Panc1 (cell line): ENCODE data around the gene PXYLP1. TPM values are rescaled to one million over a fixed set of nuclear protein-coding genes. Genes with fewer than 3 reads are reported as not detected.

Source experiments
- ATAC-seq: fragments of 200-7000 bp; cut with Tn5 transposase; 2 replicates; pipeline ENCODE4 v1.9.1; 2020; ENCODE audit warnings: mild to moderate bottlenecking, moderate library complexity
- BruUV-seq: library from RNA; stranded (reverse); fragments of 400-500 nt; replicated peaks from 2 replicates; lab custom pipeline; 2021; lab: Mats Ljungman, UMichigan
- CTCF ChIA-PET: fragments of 300-600 bp; sonication (Branson Sonifier 250); formaldehyde crosslinking; loops from one replicate; lab custom pipeline; 2022; ENCODE audit warnings: antibody characterized with exemption; lab: Charles Lee
- POLR2A ChIA-PET: fragments of 300-600 bp; sonication (Branson Sonifier 250); formaldehyde crosslinking; loops from one replicate; lab custom pipeline; 2022; ENCODE audit warnings: antibody characterized with exemption; lab: Charles Lee
- DNase-seq: peaks from one replicate; pipeline ENCODE4 v3.0.0-alpha.2; 2010; ENCODE audit warnings: low read depth, low spot score
- H3K27ac ChIP-seq: 2 replicates; pipeline ENCODE4 v1.5.1; 2011; ENCODE audit warnings: mild to moderate bottlenecking, low read length, inconsistent platforms
- H3K27me3 ChIP-seq: fragments of 200-500 bp; sonication (Bioruptor generic); 2 replicates; pipeline ENCODE4 v1.6.0; 2014; ENCODE audit warnings: low read length, inconsistent platforms; ENCODE audit not compliant: control insufficient read depth, insufficient read depth
- H3K36me3 ChIP-seq: fragments of 200-500 bp; sonication (Bioruptor generic); 2 replicates; pipeline ENCODE4 v1.5.1; 2014; ENCODE audit warnings: inconsistent platforms, mild to moderate bottlenecking, low read length, moderate library complexity; ENCODE audit not compliant: control insufficient read depth, insufficient read depth
- H3K4me1 ChIP-seq: 2 replicates; pipeline ENCODE4 v1.5.1; 2011; ENCODE audit warnings: inconsistent platforms, mild to moderate bottlenecking, low read length, moderate library complexity; ENCODE audit not compliant: control insufficient read depth, insufficient read depth
- H3K4me3 ChIP-seq, 2 experiments: 2 replicates each; pipeline ENCODE4 v1.5.1; 2011 to 2012; ENCODE audit warnings: low read depth in 2 of 2, low read length in 2 of 2, mild to moderate bottlenecking in 2 of 2, inconsistent platforms in 1 of 2, moderate library complexity in 1 of 2
- H3K9me3 ChIP-seq: fragments of 200-500 bp; sonication (Bioruptor generic); 2 replicates; pipeline ENCODE4 v1.5.1; 2014; ENCODE audit warnings: low read depth, mild to moderate bottlenecking, inconsistent platforms, low read length, moderate library complexity; ENCODE audit not compliant: control insufficient read depth, insufficient read depth
- POLR2AphosphoS5 ChIP-seq: IDR thresholded peaks from 2 replicates; pipeline ENCODE4 v1.6.1; 2012; ENCODE audit warnings: mild to moderate bottlenecking, low read depth, low read length, moderate library complexity
- SIN3A ChIP-seq: IDR thresholded peaks from 2 replicates; pipeline ENCODE4 v1.6.1; 2012; ENCODE audit warnings: low read depth, mild to moderate bottlenecking, low read length, moderate library complexity, borderline replicate concordance; ENCODE audit not compliant: insufficient read depth
- TCF7L2 ChIP-seq: IDR thresholded peaks from 2 replicates; pipeline ENCODE4 v1.6.1; 2011; ENCODE audit warnings: mild to moderate bottlenecking, low read depth, low read length, inconsistent platforms
- in situ Hi-C: cut with HindIII; loops from 2 replicates; pipeline ENCODE4 v1.10.0; 2016; ENCODE audit warnings: low sequenced_read_pairs, low pct_unique_long_range_greater_than_20kb
- intact Hi-C: fragments of 100-400 bp; cut with micrococcal nuclease; formaldehyde crosslinking; loops from one replicate; pipeline ENCODE4 v1.10.0; 2022; ENCODE audit not compliant: unreplicated experiment
- total RNA-seq: library from RNA; stranded (reverse); gene quantifications from one replicate; pipeline ENCODE4 v1.2.1, GENCODE V29; 2021; ENCODE audit not compliant: unreplicated experiment
- TF ChIP-seq, protein P1 (sequence below): fragments of 450-650 bp; IDR thresholded peaks from 2 replicates; pipeline ENCODE4 v1.5.1; 2017; ENCODE audit warnings: mild to moderate bottlenecking
- TF ChIP-seq, protein P2 (sequence below), 2 experiments: IDR thresholded peaks; 2 replicates each; pipeline ENCODE4 v1.6.1; 2011 to 2012; ENCODE audit warnings: low read depth in 2 of 2, control low read depth in 1 of 2, low read length in 1 of 2, mild to moderate bottlenecking in 1 of 2, moderate library complexity in 1 of 2; ENCODE audit not compliant: insufficient read depth in 1 of 2

PXYLP1 gene
- total RNA-seq, 1 experiment from 2014 or later = 1.4 TPM

DNA sequence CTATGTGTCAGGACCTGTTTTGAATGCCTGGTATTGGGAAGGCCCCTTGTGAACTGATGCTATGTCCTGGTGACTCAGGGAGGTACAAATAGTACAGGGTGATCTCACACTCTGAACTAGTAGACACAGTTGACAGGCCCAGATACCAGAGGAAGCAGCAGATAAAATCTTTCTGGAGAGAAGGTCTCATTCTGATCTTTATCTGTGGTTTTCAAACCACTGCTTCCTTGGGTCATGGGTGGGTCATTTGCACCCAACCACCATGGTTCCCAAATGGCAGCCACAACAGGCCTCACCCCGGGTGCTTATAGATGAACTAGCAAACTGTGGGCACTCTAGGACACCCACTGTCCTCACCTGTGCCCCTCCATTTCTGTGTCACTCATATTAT lies 43.4 kb downstream of the PXYLP1 start:
- no peaks in the 10 kb centered on the region for H3K4me1 ChIP-seq
- CTCF ChIA-PET = no interaction called here
- H3K27ac ChIP-seq = no peak overlapping the region
- no peaks in the 10 kb centered on the region for H3K9me3 ChIP-seq
- BruUV-seq = no TSS peak
- in situ Hi-C loops = no loop called here
- no peaks in the 10 kb centered on the region; the same call in 1 of the 2 replicates for H3K27me3 ChIP-seq
- H3K36me3 ChIP-seq = no peaks in the 10 kb centered on the region
- H3K4me3 ChIP-seq = no peak overlapping the region
- intact Hi-C loops = no loop called here
- DNase-seq (no peak), ATAC-seq (no peak)
- TF ChIP-seq TCF7L2 = no peak
- no peak for TF ChIP-seq POLR2AphosphoS5
- TF ChIP-seq, protein P1, sequence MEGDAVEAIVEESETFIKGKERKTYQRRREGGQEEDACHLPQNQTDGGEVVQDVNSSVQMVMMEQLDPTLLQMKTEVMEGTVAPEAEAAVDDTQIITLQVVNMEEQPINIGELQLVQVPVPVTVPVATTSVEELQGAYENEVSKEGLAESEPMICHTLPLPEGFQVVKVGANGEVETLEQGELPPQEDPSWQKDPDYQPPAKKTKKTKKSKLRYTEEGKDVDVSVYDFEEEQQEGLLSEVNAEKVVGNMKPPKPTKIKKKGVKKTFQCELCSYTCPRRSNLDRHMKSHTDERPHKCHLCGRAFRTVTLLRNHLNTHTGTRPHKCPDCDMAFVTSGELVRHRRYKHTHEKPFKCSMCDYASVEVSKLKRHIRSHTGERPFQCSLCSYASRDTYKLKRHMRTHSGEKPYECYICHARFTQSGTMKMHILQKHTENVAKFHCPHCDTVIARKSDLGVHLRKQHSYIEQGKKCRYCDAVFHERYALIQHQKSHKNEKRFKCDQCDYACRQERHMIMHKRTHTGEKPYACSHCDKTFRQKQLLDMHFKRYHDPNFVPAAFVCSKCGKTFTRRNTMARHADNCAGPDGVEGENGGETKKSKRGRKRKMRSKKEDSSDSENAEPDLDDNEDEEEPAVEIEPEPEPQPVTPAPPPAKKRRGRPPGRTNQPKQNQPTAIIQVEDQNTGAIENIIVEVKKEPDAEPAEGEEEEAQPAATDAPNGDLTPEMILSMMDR = no peak
- TF ChIP-seq, protein P2, sequence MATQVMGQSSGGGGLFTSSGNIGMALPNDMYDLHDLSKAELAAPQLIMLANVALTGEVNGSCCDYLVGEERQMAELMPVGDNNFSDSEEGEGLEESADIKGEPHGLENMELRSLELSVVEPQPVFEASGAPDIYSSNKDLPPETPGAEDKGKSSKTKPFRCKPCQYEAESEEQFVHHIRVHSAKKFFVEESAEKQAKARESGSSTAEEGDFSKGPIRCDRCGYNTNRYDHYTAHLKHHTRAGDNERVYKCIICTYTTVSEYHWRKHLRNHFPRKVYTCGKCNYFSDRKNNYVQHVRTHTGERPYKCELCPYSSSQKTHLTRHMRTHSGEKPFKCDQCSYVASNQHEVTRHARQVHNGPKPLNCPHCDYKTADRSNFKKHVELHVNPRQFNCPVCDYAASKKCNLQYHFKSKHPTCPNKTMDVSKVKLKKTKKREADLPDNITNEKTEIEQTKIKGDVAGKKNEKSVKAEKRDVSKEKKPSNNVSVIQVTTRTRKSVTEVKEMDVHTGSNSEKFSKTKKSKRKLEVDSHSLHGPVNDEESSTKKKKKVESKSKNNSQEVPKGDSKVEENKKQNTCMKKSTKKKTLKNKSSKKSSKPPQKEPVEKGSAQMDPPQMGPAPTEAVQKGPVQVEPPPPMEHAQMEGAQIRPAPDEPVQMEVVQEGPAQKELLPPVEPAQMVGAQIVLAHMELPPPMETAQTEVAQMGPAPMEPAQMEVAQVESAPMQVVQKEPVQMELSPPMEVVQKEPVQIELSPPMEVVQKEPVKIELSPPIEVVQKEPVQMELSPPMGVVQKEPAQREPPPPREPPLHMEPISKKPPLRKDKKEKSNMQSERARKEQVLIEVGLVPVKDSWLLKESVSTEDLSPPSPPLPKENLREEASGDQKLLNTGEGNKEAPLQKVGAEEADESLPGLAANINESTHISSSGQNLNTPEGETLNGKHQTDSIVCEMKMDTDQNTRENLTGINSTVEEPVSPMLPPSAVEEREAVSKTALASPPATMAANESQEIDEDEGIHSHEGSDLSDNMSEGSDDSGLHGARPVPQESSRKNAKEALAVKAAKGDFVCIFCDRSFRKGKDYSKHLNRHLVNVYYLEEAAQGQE (IDR thresholded peaks at IDR 0.05; ENCODE audit: insufficient read depth in 1 of 2, low read depth in 2 of 2, low read length in 1 of 2) = no peak
- TF ChIP-seq SIN3A = no peak
- POLR2A ChIA-PET = no interaction called here

DNA sequence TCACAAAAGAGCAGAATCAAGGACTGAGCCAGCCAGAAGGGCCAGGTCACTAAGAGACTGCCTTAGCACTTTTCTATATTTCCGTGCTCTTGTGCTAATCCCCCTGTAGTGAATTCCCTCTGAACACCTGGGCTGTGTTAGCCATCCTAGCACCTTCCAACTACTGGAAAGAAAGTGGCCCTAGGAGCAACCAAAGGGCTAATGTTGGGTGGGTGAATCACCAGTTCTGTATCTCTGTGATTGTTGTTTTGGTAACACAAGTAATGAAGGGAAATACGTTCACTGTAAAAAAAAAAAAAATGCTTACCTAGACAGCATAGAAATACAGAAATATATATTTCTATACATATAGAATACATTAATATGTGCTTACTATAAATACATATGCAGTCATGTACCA lies 43.9 kb downstream of the PXYLP1 start:
- no peaks in the 10 kb centered on the region; the same call in 1 of the 2 replicates for H3K27me3 ChIP-seq
- ChIA-PET POLR2A (no interaction called here), CTCF (no interaction called here)
- intact Hi-C loops = no loop called here
- no peak for ATAC-seq
- no peaks in the 10 kb centered on the region for H3K9me3 ChIP-seq
- DNase-seq = no peak
- H3K4me3 ChIP-seq = no peak overlapping the region
- H3K36me3 ChIP-seq = no peaks in the 10 kb centered on the region
- TF ChIP-seq POLR2AphosphoS5 (no peak), SIN3A (no peak), TCF7L2 (no peak)
- TF ChIP-seq, protein P2 (IDR thresholded peaks at IDR 0.05; ENCODE audit: insufficient read depth in 1 of 2, low read depth in 2 of 2, low read length in 1 of 2) = no peak
- TF ChIP-seq, protein P1 = no peak
- H3K27ac ChIP-seq = no peak overlapping the region
- BruUV-seq = no TSS peak
- in situ Hi-C loops = no loop called here
- H3K4me1 ChIP-seq = no peaks in the 10 kb centered on the region
